ENCODE measurements around the gene ICOSLG.
A peak's percentile ranks its signal among the peaks of the same experiment; 100 is the strongest.

The ICOSLG gene

GRCh38 chr21:44263221-44263760, 22.5 kb upstream of the ICOSLG start:
- Histone ChIP-seq H3K36me3 (ENCODE audit: control insufficient read depth, insufficient read depth, low read length, severe bottlenecking) (no peaks in the 10 kb centered on the region), H3K4me3 (ENCODE audit: low read length) (no peak overlapping the region), H3K9me3 (ENCODE audit: control insufficient read depth, low read length) (peaks cover 9% of the 10 kb centered on the region), H3K4me1 (ENCODE audit: control insufficient read depth, insufficient read depth, low read length) (no peaks in the 10 kb centered on the region), H3K27me3 (replicated peaks; ENCODE audit: control insufficient read depth, insufficient read depth, low read length) (peaks cover 30% of the 10 kb centered on the region), H3K9ac (ENCODE audit: low read length) (no peak overlapping the region)
- DNase-seq (ENCODE audit: low read depth): no peak

DNA sequence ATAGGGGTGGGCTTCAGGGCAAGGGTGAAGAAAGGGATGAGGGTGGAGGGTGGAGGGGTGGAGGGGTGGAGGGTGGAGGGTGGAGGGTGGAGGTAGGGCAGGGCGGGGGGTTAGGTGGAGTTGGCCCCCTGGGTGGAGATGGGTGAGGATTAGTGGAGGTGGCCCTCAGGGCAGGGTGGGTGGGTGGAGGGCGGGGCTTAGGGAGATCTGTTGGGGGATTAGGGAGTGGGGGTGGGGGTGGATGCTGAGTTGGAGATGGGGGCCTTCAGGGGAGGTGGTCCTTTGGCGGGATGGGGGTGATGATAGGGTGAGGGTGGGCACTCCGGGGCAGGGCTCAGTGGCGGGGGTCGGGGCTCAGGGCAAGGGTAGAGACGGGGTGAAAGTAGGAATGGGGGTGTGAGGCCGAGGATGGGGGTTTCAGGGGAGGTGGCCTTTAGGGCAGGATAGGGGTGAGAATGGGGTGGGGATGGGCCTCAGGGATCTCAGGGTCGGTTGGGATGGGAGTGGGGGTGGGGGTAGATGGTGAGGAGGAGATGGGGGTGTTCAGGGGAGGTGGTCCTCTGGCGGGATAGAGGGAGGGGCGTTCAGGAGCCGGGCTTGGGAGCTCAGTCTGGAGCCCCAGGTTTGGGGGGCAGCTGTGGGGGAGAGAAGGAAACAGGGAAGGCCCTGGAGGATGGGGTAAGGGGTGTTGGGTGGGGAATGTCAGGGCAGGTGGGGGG, 21.8 kb upstream of the ICOSLG start:
- H3K4me3 ChIP-seq (ENCODE audit: low read length): no peak overlapping the region
- no peak overlapping the region for H3K9ac ChIP-seq (ENCODE audit: low read length)
- no peaks in the 10 kb centered on the region for H3K4me1 ChIP-seq (ENCODE audit: control insufficient read depth, insufficient read depth, low read length)
- H3K36me3 ChIP-seq (ENCODE audit: control insufficient read depth, insufficient read depth, low read length, severe bottlenecking): no peaks in the 10 kb centered on the region
- peaks cover 29% of the 10 kb centered on the region for H3K27me3 ChIP-seq (replicated peaks; ENCODE audit: control insufficient read depth, insufficient read depth, low read length)
- peaks cover 9% of the 10 kb centered on the region for H3K9me3 ChIP-seq (ENCODE audit: control insufficient read depth, low read length)
- no peak for DNase-seq (ENCODE audit: low read depth)

GRCh38 chr21:44261675-44262295, 21.0 kb upstream of the ICOSLG start, which contains the start of gene DNMT3L:
Gene DNMT3L (minus strand): TSS chr21:44261897. CDS start chr21:44261259, 638 bp downstream.
- DNase-seq (ENCODE audit: low read depth): no peak
- H3K4me3 ChIP-seq (ENCODE audit: low read length): no peak within 1 kb of the TSS
- peaks cover 22% of the 10 kb centered on the region for H3K27me3 ChIP-seq (replicated peaks; ENCODE audit: control insufficient read depth, insufficient read depth, low read length)
- H3K4me1 ChIP-seq (ENCODE audit: control insufficient read depth, insufficient read depth, low read length): no peaks in the 10 kb centered on the region
- peaks cover 9% of the 10 kb centered on the region for H3K9me3 ChIP-seq (ENCODE audit: control insufficient read depth, low read length)
- no peak within 1 kb of the TSS for H3K9ac ChIP-seq (ENCODE audit: low read length)
- no peaks in the 10 kb centered on the region for H3K36me3 ChIP-seq (ENCODE audit: control insufficient read depth, insufficient read depth, low read length, severe bottlenecking)

DNA sequence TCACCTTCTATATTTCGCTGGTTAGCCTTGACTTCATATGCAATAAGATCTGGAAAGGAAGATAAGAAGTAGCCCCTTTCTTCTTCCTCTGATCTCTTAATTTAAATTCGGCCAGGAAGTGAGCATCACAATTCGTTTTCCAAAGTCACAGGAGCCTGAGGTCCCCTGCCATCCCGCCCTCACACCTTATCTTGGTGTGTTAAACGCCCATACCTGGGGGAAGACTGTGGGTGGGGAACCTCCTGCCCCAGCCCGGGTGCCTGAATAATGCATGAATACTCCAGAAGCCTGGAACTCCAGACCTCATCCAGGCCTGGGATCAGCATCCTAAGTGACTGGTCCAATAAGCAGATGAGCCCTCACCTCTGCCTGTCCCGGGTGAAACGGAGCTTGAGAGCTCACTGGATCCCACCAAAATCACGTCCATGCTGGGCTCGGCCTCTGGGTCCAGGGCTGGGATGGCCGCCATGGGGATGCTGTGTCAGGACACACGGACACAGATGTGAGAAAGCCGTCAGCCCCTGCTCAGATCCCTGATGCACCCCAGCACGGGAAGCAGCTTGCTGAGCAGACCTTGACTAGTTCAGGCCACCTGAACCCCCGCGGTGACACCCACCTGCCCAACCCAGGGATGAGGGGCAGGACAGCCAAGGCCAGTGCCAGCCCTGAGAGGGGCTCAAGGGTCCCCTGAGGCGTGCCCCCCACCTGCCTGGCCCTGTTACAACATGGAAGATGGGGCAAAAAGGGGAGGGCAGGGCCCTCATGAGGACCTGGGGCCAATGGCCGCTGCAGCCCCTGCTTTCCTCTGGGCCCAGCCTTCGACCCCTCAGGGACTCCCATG, 20.3 kb upstream of the ICOSLG start:
- no peak overlapping the region for H3K4me3 ChIP-seq (ENCODE audit: low read length)
- peaks cover 9% of the 10 kb centered on the region for H3K9me3 ChIP-seq (ENCODE audit: control insufficient read depth, low read length)
- peaks cover 19% of the 10 kb centered on the region for H3K27me3 ChIP-seq (replicated peaks; ENCODE audit: control insufficient read depth, insufficient read depth, low read length)
- no peak overlapping the region for H3K9ac ChIP-seq (ENCODE audit: low read length)
- no peak for DNase-seq (ENCODE audit: low read depth)
- no peaks in the 10 kb centered on the region for H3K4me1 ChIP-seq (ENCODE audit: control insufficient read depth, insufficient read depth, low read length)
- H3K36me3 ChIP-seq (ENCODE audit: control insufficient read depth, insufficient read depth, low read length, severe bottlenecking): no peaks in the 10 kb centered on the region

DNA sequence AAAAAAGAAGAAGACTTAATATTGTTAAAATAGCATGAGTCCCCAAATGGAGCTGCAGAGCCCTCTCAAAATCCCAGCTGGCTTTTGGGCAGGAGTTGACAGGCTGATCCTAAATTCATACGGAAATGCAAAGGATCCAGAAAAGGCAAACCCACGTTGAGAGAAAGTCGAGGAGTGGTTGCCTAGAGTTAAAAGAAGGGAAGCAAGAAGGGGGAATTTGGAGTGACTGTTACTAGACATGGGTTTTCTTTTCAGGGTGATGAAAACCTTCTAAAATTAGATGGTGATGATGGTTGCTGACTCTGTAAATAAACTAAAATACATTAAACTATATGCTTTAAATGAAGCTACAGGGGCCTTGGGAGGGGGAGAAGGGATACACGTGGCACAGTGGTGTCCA, 19.3 kb upstream of the ICOSLG start:
- Histone ChIP-seq H3K4me1 (ENCODE audit: control insufficient read depth, insufficient read depth, low read length) (no peaks in the 10 kb centered on the region), H3K27me3 (replicated peaks; ENCODE audit: control insufficient read depth, insufficient read depth, low read length) (peaks cover 18% of the 10 kb centered on the region), H3K36me3 (ENCODE audit: control insufficient read depth, insufficient read depth, low read length, severe bottlenecking) (no peaks in the 10 kb centered on the region), H3K4me3 (ENCODE audit: low read length) (no peak overlapping the region), H3K9me3 (ENCODE audit: control insufficient read depth, low read length) (peaks cover 9% of the 10 kb centered on the region), H3K9ac (ENCODE audit: low read length) (no peak overlapping the region)
- no peak for DNase-seq (ENCODE audit: low read depth)

GRCh38 chr21:44259082-44259705, 18.5 kb upstream of the ICOSLG start:
- Histone ChIP-seq H3K36me3 (ENCODE audit: control insufficient read depth, insufficient read depth, low read length, severe bottlenecking) (no peaks in the 10 kb centered on the region), H3K27me3 (replicated peaks; ENCODE audit: control insufficient read depth, insufficient read depth, low read length) (peaks cover 18% of the 10 kb centered on the region), H3K9ac (ENCODE audit: low read length) (no peak overlapping the region), H3K4me1 (ENCODE audit: control insufficient read depth, insufficient read depth, low read length) (no peaks in the 10 kb centered on the region), H3K4me3 (ENCODE audit: low read length) (no peak overlapping the region), H3K9me3 (ENCODE audit: control insufficient read depth, low read length) (peaks cover 9% of the 10 kb centered on the region)
- no peak for DNase-seq (ENCODE audit: low read depth)

DNA sequence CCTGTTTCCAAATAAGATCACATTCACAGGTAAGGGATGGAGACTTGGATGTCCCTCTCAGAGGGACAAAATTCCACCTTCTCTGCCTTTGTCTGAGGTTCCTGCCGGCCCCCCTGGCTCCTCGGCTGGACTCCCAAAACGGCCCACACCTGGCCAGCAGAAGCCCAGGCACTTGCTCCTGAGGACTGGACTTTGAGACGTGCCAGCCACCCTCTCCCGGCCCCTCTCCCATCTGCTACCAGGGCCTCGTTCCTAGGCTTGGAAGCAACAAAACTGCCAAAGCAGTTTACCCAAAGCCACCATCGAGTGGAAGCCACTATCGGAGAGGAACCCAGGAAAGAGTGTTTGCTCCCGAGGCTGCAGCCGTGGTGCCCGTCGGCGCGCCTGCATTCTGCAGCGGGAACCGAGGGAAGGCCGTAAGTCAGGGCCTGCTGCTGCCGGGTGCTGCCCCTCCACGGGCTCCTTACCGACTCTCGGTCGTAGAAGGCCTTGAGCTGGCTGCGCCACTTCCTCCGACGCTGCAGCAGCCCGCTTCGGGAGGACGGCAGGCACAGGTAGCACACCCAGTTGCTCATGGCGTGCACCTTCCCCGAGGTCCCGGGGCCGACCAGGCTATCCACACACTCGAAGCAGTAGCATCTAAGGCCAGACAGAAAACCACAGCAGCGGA, 17.4 kb upstream of the ICOSLG start:
- Histone ChIP-seq H3K36me3 (ENCODE audit: control insufficient read depth, insufficient read depth, low read length, severe bottlenecking) (no peaks in the 10 kb centered on the region), H3K4me1 (ENCODE audit: control insufficient read depth, insufficient read depth, low read length) (no peaks in the 10 kb centered on the region), H3K27me3 (replicated peaks; ENCODE audit: control insufficient read depth, insufficient read depth, low read length) (peaks cover 17% of the 10 kb centered on the region), H3K9me3 (ENCODE audit: control insufficient read depth, low read length) (peaks cover 9% of the 10 kb centered on the region), H3K9ac (ENCODE audit: low read length) (no peak overlapping the region), H3K4me3 (ENCODE audit: low read length) (no peak overlapping the region)
- no peak for DNase-seq (ENCODE audit: low read depth)

DNA sequence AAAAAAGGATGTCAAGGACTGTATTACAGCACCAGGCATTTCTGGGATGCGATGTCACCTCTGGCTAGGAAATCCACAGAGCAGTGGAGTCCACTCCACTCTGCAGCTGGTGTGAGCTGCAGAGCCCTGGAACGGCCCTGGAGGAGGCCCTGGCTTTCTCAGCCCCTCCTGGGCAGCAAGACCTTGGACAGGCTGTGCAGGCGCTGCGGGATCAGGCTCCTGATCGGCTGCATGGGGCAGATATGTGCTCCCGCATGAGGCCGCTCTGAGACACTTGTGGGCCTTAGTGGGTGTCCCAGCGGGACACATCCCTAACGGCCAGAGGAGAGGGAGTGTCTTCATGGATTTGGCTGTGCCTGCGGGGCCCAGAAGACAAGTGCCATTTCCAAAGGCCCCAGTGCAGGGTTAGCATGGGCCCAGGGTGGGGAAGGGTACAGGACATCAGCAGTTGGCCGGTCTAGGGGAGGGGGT, 14.8 kb upstream of the ICOSLG start:
- Histone ChIP-seq H3K4me3 (ENCODE audit: low read length) (no peak overlapping the region), H3K4me1 (ENCODE audit: control insufficient read depth, insufficient read depth, low read length) (no peaks in the 10 kb centered on the region), H3K36me3 (ENCODE audit: control insufficient read depth, insufficient read depth, low read length, severe bottlenecking) (no peaks in the 10 kb centered on the region), H3K9ac (ENCODE audit: low read length) (no peak overlapping the region), H3K9me3 (ENCODE audit: control insufficient read depth, low read length) (peaks cover 9% of the 10 kb centered on the region), H3K27me3 (replicated peaks; ENCODE audit: control insufficient read depth, insufficient read depth, low read length) (peaks cover 17% of the 10 kb centered on the region)
- peak; percentile 33 for DNase-seq (ENCODE audit: low read depth)

DNA sequence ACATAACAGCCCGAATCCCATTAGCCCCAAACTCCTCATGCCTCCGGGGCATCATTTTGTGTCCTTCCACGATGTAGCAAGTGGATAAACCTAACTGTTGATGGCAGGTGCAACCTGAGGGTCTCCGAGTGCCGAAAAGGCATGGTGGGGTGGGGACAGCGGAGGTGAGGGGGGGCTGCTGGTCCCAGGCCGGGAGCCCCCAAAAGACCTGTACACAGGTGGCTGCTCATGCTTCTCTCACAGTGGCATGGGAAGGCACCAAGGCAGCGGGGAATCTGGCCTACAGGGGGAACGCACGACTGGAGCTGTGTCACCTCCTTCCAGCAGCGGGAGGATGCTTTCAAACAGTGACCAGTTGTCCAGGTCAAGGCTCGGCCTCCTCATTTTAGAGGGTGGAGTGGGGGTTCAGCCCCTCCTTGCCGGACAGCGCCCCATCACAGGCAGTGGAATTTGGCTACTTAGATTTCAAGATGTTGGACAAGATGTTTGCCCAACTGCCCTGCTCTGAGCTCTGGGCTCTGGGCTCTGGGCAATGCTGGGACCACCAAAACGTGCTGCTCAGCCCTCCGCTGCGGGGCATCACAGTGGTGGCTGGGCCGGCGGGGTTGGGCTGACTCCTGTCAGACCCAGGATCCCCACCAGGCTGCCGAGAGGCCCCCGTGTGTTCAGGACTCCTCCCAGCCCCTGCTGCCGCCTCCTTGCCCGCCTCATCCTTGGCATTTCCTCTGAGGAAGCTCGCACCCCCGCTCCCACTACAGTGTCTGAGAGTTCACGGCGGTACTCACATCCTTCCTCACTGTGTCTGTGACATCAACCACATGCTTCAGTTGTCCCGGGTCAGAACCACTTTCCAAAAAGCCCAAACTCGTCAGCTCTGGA, 13.3 kb upstream of the ICOSLG start:
- no peak for DNase-seq (ENCODE audit: low read depth)
- peaks cover 1% of the 10 kb centered on the region for H3K9me3 ChIP-seq (ENCODE audit: control insufficient read depth, low read length)

More for the DNA sequence above, 13.3 kb upstream of the ICOSLG start:
- Histone ChIP-seq H3K4me3 (ENCODE audit: low read length) (no peak overlapping the region), H3K9ac (ENCODE audit: low read length) (no peak overlapping the region), H3K27me3 (replicated peaks; ENCODE audit: control insufficient read depth, insufficient read depth, low read length) (peaks cover 12% of the 10 kb centered on the region), H3K36me3 (ENCODE audit: control insufficient read depth, insufficient read depth, low read length, severe bottlenecking) (no peaks in the 10 kb centered on the region), H3K4me1 (ENCODE audit: control insufficient read depth, insufficient read depth, low read length) (no peaks in the 10 kb centered on the region)

Data from adipocyte (in vitro differentiated cells).